Choroid plexus epithelial cell (primary cell): ENCODE measurements around the gene LRFN2.

Experiments
- DNase-seq: peaks from one replicate; pipeline ENCODE4 v3.0.0-alpha.2; 2010; ENCODE audit warnings: low read depth
- H3K4me3 ChIP-seq: 2 replicates; pipeline ENCODE4 v1.5.1; 2011; ENCODE audit warnings: low read depth, mild to moderate bottlenecking, control low read depth, low read length, moderate library complexity
- TF ChIP-seq, protein P1 (sequence below): conservative IDR thresholded peaks from 2 replicates; pipeline ENCODE4 v1.5.1; 2011; ENCODE audit warnings: low read depth, mild to moderate bottlenecking, control low read depth, inconsistent platforms, low read length, moderate library complexity

LRFN2 gene

DNA sequence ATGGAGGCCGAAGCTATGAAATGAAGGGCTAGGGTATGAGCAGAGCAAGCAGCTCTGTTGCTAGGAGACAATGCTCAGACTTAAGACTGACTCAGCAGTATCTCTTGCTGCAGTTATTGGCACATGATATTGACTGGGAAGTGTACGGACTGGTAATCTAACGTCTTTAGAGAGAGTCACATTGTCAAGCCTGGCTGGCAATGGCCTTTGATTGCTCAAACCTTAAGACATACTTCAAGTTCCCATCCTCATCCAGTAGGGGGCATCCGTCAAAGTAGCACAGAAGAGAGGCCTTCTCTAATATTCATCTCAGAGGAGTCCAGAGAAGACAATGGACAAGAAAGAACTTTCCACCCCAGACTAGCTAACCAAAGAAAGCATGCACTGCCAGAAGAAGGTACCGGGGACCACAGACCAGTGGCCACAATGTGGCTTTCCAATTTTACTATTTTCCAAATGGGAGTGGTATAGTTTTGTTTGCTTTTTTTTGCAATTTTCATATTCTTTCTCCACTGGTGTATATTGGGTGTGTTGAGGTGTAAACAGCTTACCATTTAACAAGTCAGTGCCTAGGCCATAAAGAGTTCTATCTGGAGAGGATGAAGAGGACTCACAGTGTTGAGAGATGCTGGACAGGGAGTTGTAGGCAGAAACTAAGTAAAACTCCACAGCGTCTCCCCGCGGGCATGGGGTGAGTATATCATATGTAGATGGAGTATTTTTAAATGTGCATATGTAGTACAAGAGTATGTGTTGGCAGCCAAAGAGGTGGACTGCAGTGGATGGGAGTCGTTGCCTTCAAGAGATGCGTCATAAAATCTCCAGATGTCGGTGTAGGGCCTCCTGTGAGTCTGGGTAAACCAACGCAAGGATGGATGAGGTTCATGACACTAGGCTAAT is 36.7 kb downstream of the LRFN2 start:
- no peak overlapping the region for H3K4me3 ChIP-seq
- DNase-seq, result peak; percentile 75
- TF ChIP-seq, protein P1, sequence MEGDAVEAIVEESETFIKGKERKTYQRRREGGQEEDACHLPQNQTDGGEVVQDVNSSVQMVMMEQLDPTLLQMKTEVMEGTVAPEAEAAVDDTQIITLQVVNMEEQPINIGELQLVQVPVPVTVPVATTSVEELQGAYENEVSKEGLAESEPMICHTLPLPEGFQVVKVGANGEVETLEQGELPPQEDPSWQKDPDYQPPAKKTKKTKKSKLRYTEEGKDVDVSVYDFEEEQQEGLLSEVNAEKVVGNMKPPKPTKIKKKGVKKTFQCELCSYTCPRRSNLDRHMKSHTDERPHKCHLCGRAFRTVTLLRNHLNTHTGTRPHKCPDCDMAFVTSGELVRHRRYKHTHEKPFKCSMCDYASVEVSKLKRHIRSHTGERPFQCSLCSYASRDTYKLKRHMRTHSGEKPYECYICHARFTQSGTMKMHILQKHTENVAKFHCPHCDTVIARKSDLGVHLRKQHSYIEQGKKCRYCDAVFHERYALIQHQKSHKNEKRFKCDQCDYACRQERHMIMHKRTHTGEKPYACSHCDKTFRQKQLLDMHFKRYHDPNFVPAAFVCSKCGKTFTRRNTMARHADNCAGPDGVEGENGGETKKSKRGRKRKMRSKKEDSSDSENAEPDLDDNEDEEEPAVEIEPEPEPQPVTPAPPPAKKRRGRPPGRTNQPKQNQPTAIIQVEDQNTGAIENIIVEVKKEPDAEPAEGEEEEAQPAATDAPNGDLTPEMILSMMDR, result peak; percentile 72

DNA sequence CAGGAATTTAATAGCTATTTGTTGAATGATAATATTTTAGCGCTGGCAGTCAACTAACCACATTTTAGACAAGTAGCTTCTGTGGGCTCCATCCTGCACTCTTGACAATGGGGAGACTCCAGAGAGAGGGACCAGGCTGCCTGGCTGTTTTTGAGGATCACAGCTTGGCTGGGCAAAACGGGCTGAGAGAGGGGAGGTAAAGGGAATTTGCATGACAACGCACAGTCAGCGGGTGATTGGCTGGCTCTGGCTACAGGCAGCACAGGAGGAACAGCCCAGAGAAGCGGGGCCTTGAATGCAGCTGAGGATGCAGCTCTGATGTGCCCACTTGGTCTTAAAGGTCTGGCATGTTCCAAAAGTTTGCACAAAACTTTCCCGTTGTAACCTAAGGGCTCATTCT is 41.2 kb downstream of the LRFN2 start:
- TF ChIP-seq, protein P1, result no peak
- H3K4me3 ChIP-seq, result no peak overlapping the region
- no peak for DNase-seq

DNA sequence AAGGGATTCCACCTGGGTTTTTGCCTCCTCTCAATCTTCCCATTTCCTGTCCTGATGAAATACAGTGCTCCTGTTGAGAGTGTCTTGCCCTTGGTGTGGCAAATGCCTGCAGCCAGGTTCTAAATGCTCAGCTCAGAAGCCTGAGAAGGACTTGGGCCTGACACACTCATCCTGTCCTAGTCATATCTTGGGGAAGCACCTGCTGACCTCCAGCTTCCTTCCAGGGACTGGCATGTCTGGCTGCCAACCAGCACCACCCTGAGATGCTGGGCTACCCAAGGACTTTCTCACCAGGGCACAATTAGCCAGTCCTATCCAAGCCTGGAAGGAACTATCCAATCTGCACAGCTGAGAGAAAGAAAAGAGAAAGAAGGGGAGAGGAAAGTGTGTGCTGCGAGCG is 43.4 kb downstream of the LRFN2 start:
- no peak overlapping the region for H3K4me3 ChIP-seq
- TF ChIP-seq, protein P1, result no peak
- DNase-seq, result no peak

DNA sequence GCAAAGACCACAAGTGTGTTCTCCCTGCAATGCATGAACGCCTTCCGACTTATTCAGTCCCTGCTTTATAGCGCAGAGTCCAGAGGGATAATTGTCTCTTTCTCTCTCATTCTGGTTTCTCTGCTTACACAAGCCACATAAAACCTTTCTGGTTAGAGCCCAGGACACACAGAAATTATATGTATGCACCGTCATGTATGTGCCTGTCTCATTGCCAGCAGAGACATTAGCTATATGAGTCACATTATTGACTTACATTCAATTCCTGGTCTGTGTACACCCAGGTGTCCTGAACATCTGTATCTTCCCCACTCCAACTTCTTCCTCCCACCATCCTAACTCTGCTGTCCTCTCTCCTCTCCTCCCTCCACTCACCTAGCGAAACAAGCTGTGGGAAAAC is 44.0 kb downstream of the LRFN2 start:
- H3K4me3 ChIP-seq, result no peak overlapping the region
- TF ChIP-seq, protein P1, result no peak
- no peak for DNase-seq

DNA sequence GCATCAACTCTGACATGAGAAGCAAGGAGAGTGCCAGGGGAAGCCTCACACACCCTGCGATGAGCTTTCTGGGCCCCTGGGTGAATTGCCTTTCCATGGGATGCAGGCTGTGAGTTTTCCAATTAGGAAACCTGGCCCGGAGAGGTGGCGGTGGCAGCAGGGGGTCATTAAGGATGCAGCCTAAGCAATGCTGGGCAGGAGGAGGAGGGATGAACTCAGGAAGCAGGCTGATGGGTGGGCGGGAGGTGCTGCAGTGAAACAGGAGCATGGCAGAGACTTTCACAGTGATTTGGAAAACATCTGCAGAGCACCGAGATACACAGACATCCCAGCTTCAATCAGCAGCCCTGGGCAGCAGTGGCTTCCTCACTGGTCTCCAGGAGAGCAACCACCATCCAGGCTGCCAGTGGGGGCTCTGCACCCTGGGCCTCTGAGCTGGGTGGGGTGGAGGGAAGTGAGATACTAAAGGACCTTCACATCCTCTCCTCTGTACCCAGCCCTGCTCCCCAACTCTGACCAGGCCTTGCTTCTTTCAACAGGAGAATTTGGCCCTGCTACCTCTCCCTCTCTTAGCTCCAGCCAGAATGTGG is 44.9 kb downstream of the LRFN2 start:
- TF ChIP-seq, protein P1, result no peak
- DNase-seq, result no peak
- no peak overlapping the region for H3K4me3 ChIP-seq

DNA sequence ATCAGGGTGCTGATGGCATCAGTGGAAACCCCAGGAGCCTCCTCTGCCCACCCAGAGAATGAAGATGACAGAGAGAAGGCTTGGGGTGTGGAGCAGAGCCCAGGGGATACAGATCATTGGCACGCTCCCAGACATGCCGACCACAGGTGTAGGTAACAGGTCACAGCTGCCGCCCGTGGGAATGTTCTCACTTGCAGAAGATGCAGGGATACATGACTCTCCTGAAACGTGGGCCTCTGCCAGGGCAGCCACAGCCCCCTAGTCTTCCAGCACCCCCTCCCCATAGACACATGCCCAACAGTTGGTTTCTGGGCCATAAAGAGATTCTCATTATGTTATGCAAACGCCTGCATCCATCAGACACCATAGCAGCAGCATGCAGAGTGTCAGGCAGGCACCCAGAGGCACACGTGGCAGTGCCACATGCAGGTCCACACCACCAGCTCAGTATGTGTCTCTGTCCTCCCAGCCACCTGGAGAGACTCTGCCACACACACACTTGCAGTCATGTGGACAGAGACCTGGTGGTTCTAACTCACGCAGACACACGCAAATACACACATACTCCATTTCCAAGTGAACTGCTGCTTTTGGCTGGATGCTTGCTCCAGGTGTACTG is 45.5 kb downstream of the LRFN2 start:
- H3K4me3 ChIP-seq, result no peak overlapping the region
- TF ChIP-seq, protein P1, result no peak
- no peak for DNase-seq
